HEK293 (cell line): ENCODE results near the gene CRTC2.

ENCODE experiments used
- RBAK ChIP-seq: fragments of 450-650 bp; formaldehyde crosslinking; IDR thresholded peaks from 2 replicates; pipeline ENCODE4 v1.5.1; 2016; ENCODE audit warnings: missing biosample characterization, missing genetic modification characterization
- ZBTB21 ChIP-seq: fragments of 450-650 bp; formaldehyde crosslinking; IDR thresholded peaks from 2 replicates; pipeline ENCODE4 v1.5.1; 2017; ENCODE audit warnings: missing biosample characterization, missing genetic modification characterization
- ZBTB48 ChIP-seq: fragments of 450-650 bp; formaldehyde crosslinking; IDR thresholded peaks from 2 replicates; pipeline ENCODE4 v1.5.1; 2016; ENCODE audit warnings: missing biosample characterization, missing genetic modification characterization
- ZNF133 ChIP-seq: fragments of 450-650 bp; formaldehyde crosslinking; IDR thresholded peaks from 2 replicates; pipeline ENCODE4 v1.5.1; 2016; ENCODE audit warnings: missing biosample characterization, missing genetic modification characterization
- ZNF202 ChIP-seq: fragments of 450-650 bp; formaldehyde crosslinking; IDR thresholded peaks from 2 replicates; pipeline ENCODE4 v1.5.1; 2016; ENCODE audit warnings: missing biosample characterization, missing genetic modification characterization, borderline replicate concordance
- TF ChIP-seq, protein P1 (sequence below): fragments of 450-650 bp; formaldehyde crosslinking; IDR thresholded peaks from 2 replicates; pipeline ENCODE4 v1.5.1; 2016; ENCODE audit warnings: missing biosample characterization, missing genetic modification characterization
- TF ChIP-seq, protein P2 (sequence below): fragments of 450-650 bp; formaldehyde crosslinking; IDR thresholded peaks from 2 replicates; pipeline ENCODE4 v1.5.1; 2016; ENCODE audit warnings: missing biosample characterization, missing genetic modification characterization
- TF ChIP-seq, protein P3 (sequence below): IDR thresholded peaks from 2 replicates; pipeline ENCODE4 v1.6.1; 2011; ENCODE audit warnings: mild to moderate bottlenecking, low read depth, low read length, borderline replicate concordance
- TF ChIP-seq, protein P4 (sequence below): fragments of 450-650 bp; formaldehyde crosslinking; IDR thresholded peaks from 2 replicates; pipeline ENCODE4 v1.5.1; 2016; ENCODE audit warnings: missing biosample characterization, missing genetic modification characterization, low read depth

DNA sequence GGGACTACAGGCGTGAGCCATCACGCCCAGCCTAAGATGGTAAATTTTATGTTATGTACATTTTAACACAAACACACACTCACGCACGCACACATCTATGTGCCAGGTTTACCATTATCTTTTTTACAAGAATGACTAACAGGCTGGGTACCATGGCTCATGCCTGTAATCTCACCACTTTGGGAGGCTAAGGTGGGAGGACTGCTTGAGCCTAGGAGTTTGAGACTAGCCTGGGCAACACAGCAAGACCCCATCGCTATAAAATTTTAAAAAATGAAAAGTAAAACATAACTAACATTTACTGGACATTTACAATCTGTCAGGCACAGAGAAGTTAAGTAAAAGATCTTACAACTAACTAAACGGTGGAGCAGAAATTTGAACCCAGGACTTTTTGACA is 50.3 kb downstream of the CRTC2 start:
- TF ChIP-seq, protein P1, sequence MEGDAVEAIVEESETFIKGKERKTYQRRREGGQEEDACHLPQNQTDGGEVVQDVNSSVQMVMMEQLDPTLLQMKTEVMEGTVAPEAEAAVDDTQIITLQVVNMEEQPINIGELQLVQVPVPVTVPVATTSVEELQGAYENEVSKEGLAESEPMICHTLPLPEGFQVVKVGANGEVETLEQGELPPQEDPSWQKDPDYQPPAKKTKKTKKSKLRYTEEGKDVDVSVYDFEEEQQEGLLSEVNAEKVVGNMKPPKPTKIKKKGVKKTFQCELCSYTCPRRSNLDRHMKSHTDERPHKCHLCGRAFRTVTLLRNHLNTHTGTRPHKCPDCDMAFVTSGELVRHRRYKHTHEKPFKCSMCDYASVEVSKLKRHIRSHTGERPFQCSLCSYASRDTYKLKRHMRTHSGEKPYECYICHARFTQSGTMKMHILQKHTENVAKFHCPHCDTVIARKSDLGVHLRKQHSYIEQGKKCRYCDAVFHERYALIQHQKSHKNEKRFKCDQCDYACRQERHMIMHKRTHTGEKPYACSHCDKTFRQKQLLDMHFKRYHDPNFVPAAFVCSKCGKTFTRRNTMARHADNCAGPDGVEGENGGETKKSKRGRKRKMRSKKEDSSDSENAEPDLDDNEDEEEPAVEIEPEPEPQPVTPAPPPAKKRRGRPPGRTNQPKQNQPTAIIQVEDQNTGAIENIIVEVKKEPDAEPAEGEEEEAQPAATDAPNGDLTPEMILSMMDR (tag by site-specific recombination), result no peak
- TF ChIP-seq ZNF133 (tag by site-specific recombination), result no peak
- TF ChIP-seq, protein P2, sequence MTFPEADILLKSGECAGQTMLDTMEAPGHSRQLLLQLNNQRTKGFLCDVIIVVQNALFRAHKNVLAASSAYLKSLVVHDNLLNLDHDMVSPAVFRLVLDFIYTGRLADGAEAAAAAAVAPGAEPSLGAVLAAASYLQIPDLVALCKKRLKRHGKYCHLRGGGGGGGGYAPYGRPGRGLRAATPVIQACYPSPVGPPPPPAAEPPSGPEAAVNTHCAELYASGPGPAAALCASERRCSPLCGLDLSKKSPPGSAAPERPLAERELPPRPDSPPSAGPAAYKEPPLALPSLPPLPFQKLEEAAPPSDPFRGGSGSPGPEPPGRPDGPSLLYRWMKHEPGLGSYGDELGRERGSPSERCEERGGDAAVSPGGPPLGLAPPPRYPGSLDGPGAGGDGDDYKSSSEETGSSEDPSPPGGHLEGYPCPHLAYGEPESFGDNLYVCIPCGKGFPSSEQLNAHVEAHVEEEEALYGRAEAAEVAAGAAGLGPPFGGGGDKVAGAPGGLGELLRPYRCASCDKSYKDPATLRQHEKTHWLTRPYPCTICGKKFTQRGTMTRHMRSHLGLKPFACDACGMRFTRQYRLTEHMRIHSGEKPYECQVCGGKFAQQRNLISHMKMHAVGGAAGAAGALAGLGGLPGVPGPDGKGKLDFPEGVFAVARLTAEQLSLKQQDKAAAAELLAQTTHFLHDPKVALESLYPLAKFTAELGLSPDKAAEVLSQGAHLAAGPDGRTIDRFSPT (tag by site-specific recombination), result no peak
- no peak for TF ChIP-seq RBAK (tag by site-specific recombination)
- no peak for TF ChIP-seq ZBTB48 (tag by site-specific recombination)
- TF ChIP-seq, protein P3, sequence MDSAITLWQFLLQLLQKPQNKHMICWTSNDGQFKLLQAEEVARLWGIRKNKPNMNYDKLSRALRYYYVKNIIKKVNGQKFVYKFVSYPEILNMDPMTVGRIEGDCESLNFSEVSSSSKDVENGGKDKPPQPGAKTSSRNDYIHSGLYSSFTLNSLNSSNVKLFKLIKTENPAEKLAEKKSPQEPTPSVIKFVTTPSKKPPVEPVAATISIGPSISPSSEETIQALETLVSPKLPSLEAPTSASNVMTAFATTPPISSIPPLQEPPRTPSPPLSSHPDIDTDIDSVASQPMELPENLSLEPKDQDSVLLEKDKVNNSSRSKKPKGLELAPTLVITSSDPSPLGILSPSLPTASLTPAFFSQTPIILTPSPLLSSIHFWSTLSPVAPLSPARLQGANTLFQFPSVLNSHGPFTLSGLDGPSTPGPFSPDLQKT, result no peak
- TF ChIP-seq, protein P4, sequence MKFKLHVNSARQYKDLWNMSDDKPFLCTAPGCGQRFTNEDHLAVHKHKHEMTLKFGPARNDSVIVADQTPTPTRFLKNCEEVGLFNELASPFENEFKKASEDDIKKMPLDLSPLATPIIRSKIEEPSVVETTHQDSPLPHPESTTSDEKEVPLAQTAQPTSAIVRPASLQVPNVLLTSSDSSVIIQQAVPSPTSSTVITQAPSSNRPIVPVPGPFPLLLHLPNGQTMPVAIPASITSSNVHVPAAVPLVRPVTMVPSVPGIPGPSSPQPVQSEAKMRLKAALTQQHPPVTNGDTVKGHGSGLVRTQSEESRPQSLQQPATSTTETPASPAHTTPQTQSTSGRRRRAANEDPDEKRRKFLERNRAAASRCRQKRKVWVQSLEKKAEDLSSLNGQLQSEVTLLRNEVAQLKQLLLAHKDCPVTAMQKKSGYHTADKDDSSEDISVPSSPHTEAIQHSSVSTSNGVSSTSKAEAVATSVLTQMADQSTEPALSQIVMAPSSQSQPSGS (tag by site-specific recombination), result no peak
- no peak for TF ChIP-seq ZNF202 (tag by site-specific recombination)
- no peak for TF ChIP-seq ZBTB21 (tag by site-specific recombination)
